ENCODE measurements around the gene TATDN2. TPM values are rescaled to one million over a fixed set of nuclear protein-coding genes. Genes with fewer than 3 reads are reported as not detected.

Gene TATDN2
- polyA plus RNA-seq, 1 of the 3 experiments (the other 2 are of a cell fraction), result 14.7 TPM

DNA sequence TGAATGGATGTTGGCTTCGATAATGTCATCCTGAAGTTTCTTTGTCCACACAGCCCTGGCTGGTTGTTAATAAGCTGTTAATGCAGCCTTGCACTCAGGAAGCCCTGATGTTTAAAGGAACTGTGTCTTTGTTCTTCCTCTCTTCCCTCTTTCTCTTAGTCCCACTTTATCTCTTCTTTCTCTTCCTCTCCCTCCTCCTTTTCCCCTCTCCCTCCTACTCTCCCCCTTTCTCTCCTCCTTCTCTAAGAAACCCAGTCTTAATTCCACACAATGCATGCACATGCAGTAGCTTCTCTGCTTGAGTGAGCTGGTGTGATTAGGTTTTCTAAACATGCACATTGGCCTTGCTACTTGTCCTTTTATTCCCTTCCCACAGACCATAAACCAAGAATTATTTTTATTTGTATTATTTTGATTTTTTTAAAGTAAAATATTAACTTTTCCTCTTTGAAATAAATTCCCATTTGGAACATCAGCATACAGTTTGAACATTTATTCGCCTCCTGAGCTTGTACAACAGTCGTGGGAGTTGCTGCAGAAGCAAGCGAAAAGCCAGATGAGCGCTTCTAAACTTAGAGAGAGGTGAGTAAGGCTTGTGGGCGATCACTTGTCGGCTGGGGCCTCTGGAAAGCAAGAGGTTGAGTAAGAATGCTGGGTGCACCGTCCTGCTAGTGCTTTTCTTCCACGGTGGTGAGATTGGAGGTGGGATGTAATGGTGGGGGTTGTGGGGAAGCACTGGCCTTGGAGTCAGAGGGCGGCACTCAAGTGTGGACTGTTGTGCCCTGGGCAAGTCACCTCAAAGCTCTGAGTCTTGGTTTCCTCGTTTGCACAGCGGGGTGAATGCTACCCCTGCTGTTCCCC is 37.2 kb downstream of the TATDN2 start (continued):
- TF ChIP-seq USF1 (IDR thresholded peaks at IDR 0.05; ENCODE audit: borderline replicate concordance, low read depth), result no peak
- TF ChIP-seq NFIC (IDR thresholded peaks at IDR 0.05; ENCODE audit: borderline replicate concordance), result no peak
- no peak for TF ChIP-seq POLR2AphosphoS5 (IDR thresholded peaks at IDR 0.05; ENCODE audit: low read depth, low read length)
- TF ChIP-seq NRF1 (IDR thresholded peaks at IDR 0.05; ENCODE audit: low read depth, low read length), result no peak
- TF ChIP-seq JUND (IDR thresholded peaks at IDR 0.05), result no peak

GRCh38 chr3:10286133-10286524 is 37.9 kb downstream of the TATDN2 start:
- no peak overlapping the region for H3K27ac ChIP-seq (ENCODE audit: low read depth in 2 of 2, low read length in 1 of 2)
- no peak overlapping the region for H2AFZ ChIP-seq (ENCODE audit: low read depth)
- H3K9me2 ChIP-seq, result no peaks in the 10 kb centered on the region
- H3K9me3 ChIP-seq, result no peaks in the 10 kb centered on the region
- no peaks in the 10 kb centered on the region for H3K27me3 ChIP-seq (ENCODE audit: insufficient read depth)
- H3K9ac ChIP-seq, result no peak overlapping the region
- H4K20me1 ChIP-seq (ENCODE audit: insufficient read depth), result no peaks in the 10 kb centered on the region
- no peak overlapping the region for H3K4me2 ChIP-seq
- TF ChIP-seq TAF1 (IDR thresholded peaks at IDR 0.05; ENCODE audit: borderline replicate concordance, low read depth, low read length), result no peak
- TF ChIP-seq YY1 (IDR thresholded peaks at IDR 0.05; ENCODE audit: low read depth), result no peak
- no peak overlapping the region for H3K4me3 ChIP-seq (ENCODE audit: low read depth in 2 of 2, low read length in 1 of 2)
- CTCF ChIA-PET, result interaction anchor here (0.6 to 2.5 kb wide), 12 partner anchors 10 to 355 kb away, joined by 3 to 8 read pairs (median 4); no protein-coding TSS in a partner anchor
- no peaks in the 10 kb centered on the region for H3K79me2 ChIP-seq (ENCODE audit: insufficient read depth)
- H3F3A ChIP-seq (replicated peaks; ENCODE audit: insufficient read depth), result peaks cover 4% of the 10 kb centered on the region
- POLR2A ChIA-PET, result no interaction called here
- DNase-seq, result no peak
- H3K4me1 ChIP-seq (ENCODE audit: control insufficient read depth in 1 of 2, insufficient read depth in 2 of 2, low read depth in 1 of 2, low read length in 1 of 2), result peaks cover 6 to 17% of the 10 kb centered on the region in 2 experiments; a peak in 2 of 4 replicates
- WGBS (ENCODE audit: low lambda C conversion rate), result 98% methylated on average over 5 of the region's 5 CpGs
- H3K36me3 ChIP-seq (replicated peaks in 1 of 2; ENCODE audit: control insufficient read depth in 1 of 2, insufficient read depth in 2 of 2, low read length in 1 of 2), result peaks cover 25 to 26% of the 10 kb centered on the region in 2 experiments

GRCh38 chr3:10286596-10287295 is 38.5 kb downstream of the TATDN2 start:
- H4K20me1 ChIP-seq (ENCODE audit: insufficient read depth), result no peaks in the 10 kb centered on the region
- peak overlapping the region; percentile 22; the same call in 1 of the 2 replicates for H3K9ac ChIP-seq
- no peak overlapping the region for H2AFZ ChIP-seq (ENCODE audit: low read depth)
- ChIA-PET CTCF (interaction anchor here (0.8 to 2.5 kb wide), 22 partner anchors 9 to 554 kb away, joined by 3 to 8 read pairs (median 3); no protein-coding TSS in a partner anchor), POLR2A (no interaction called here)
- H3K79me2 ChIP-seq (ENCODE audit: insufficient read depth), result no peaks in the 10 kb centered on the region
- H3K36me3 ChIP-seq (replicated peaks in 1 of 2; ENCODE audit: control insufficient read depth in 1 of 2, insufficient read depth in 2 of 2, low read length in 1 of 2), result peaks cover 25 to 26% of the 10 kb centered on the region in 2 experiments
- no peak overlapping the region for H3K4me3 ChIP-seq (ENCODE audit: low read depth in 2 of 2, low read length in 1 of 2)
- peaks cover 6 to 17% of the 10 kb centered on the region in 2 experiments; a peak in 2 of 4 replicates for H3K4me1 ChIP-seq (ENCODE audit: control insufficient read depth in 1 of 2, insufficient read depth in 2 of 2, low read depth in 1 of 2, low read length in 1 of 2)
- peak overlapping the region in 1 of 2 experiments; percentile 68; a peak in 2 of 4 replicates for H3K27ac ChIP-seq (ENCODE audit: low read depth in 2 of 2, low read length in 1 of 2)
- H3F3A ChIP-seq (replicated peaks; ENCODE audit: insufficient read depth), result peaks cover 4% of the 10 kb centered on the region
- no peaks in the 10 kb centered on the region for H3K9me3 ChIP-seq
- peak; percentile 76 for DNase-seq
- WGBS (ENCODE audit: low lambda C conversion rate), result 17% methylated on average over 1 of the region's 2 CpGs
- no peak overlapping the region for H3K4me2 ChIP-seq
- no peaks in the 10 kb centered on the region for H3K9me2 ChIP-seq
- TF ChIP-seq CTCF (IDR thresholded peaks at IDR 0.05) (peak; percentile 77), NFIC (IDR thresholded peaks at IDR 0.05; ENCODE audit: borderline replicate concordance) (0 out of 2 replicates have a peak, but pooled peaks have one; percentile 16), JUND (IDR thresholded peaks at IDR 0.05) (0 out of 2 replicates have a peak, but pooled peaks have one; percentile 40), SMC3 (IDR thresholded peaks at IDR 0.05; ENCODE audit: low read depth, low read length) (peak; percentile 44), TCF12 (IDR thresholded peaks at IDR 0.05) (no peak), FOSL2 (IDR thresholded peaks at IDR 0.05; ENCODE audit: borderline replicate concordance, low read depth) (peak; percentile 60; the same call in 1 of the 2 replicates), RCOR1 (IDR thresholded peaks at IDR 0.05; ENCODE audit: low read length) (no peak), RAD21 (IDR thresholded peaks at IDR 0.05; ENCODE audit: low read length) (peak; percentile 75)
- TF ChIP-seq, protein P1, sequence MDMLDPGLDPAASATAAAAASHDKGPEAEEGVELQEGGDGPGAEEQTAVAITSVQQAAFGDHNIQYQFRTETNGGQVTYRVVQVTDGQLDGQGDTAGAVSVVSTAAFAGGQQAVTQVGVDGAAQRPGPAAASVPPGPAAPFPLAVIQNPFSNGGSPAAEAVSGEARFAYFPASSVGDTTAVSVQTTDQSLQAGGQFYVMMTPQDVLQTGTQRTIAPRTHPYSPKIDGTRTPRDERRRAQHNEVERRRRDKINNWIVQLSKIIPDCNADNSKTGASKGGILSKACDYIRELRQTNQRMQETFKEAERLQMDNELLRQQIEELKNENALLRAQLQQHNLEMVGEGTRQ (IDR thresholded peaks at IDR 0.05; ENCODE audit: borderline replicate concordance, low read depth, low read length), result no peak
- no peaks in the 10 kb centered on the region for H3K27me3 ChIP-seq (ENCODE audit: insufficient read depth)

Data from SK-N-SH (cell line).